Kidney epithelial cell (primary cell): ENCODE data around the gene MAJIN. TPM values are rescaled to one million over a fixed set of nuclear protein-coding genes. Genes with fewer than 3 reads are reported as not detected.

Experiments used
- DNase-seq: peaks from one replicate; pipeline ENCODE4 v3.0.0-alpha.2; 2010; ENCODE audit warnings: low read depth
- H3K27me3 ChIP-seq: 2 replicates; pipeline ENCODE4 v1.6.0; 2011; ENCODE audit warnings: low read length; ENCODE audit not compliant: control insufficient read depth, insufficient read depth
- H3K36me3 ChIP-seq: 2 replicates; pipeline ENCODE4 v1.5.1; 2011; ENCODE audit warnings: low read length; ENCODE audit not compliant: control insufficient read depth, insufficient read depth
- H3K4me3 ChIP-seq: 2 replicates; pipeline ENCODE4 v1.5.1; 2011; ENCODE audit warnings: low read depth, mild to moderate bottlenecking, control low read depth, low read length
- total RNA-seq: library from RNA; depleted of rRNA; stranded (reverse); fragments of >200 nt; gene quantifications from 2 replicates; pipeline ENCODE4 v1.2.3, GENCODE V29; 2015
- TF ChIP-seq, protein P1 (sequence below): IDR thresholded peaks from 2 replicates; pipeline ENCODE4 v1.5.1; 2011; ENCODE audit warnings: mild to moderate bottlenecking, moderate library complexity, low read length, control low read depth, inconsistent platforms; ENCODE audit not compliant: insufficient read depth, poor library complexity, severe bottlenecking

Gene MAJIN
- total RNA-seq, 1 donor from 2014 or later, result 0.17 TPM

DNA sequence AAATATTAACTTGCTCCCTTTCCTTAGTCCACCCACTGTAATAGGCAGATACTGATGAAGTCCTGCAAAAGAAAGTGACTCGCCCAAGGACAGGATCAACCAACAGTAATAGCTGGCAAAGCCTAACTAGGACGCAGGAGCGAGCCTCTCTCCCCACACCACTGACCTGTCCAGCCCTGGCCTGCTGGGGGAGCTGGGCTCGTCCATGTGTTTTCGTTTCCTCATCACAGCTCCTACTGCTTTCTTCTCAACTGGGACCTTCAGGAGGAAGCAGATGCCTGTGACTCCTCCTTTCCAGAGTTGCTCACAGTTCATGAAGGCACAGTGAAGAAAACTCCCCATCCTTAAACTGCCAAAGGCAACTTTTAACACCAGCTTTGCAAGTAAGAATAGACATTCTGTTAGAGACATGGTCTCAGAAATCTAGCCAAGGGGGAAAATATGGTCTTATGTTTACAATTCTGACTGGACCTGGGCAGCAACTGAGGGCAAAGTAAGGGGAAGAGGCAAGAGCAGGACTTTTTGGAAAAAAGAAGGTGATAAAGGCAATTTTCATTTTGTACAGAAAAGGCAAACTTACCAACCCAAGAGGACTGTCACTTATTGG is 24.6 kb downstream of the MAJIN start:
- no peak for DNase-seq
- TF ChIP-seq, protein P1, sequence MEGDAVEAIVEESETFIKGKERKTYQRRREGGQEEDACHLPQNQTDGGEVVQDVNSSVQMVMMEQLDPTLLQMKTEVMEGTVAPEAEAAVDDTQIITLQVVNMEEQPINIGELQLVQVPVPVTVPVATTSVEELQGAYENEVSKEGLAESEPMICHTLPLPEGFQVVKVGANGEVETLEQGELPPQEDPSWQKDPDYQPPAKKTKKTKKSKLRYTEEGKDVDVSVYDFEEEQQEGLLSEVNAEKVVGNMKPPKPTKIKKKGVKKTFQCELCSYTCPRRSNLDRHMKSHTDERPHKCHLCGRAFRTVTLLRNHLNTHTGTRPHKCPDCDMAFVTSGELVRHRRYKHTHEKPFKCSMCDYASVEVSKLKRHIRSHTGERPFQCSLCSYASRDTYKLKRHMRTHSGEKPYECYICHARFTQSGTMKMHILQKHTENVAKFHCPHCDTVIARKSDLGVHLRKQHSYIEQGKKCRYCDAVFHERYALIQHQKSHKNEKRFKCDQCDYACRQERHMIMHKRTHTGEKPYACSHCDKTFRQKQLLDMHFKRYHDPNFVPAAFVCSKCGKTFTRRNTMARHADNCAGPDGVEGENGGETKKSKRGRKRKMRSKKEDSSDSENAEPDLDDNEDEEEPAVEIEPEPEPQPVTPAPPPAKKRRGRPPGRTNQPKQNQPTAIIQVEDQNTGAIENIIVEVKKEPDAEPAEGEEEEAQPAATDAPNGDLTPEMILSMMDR, result no peak
- Histone ChIP-seq H3K27me3 (no peaks in the 10 kb centered on the region), H3K4me3 (no peak overlapping the region), H3K36me3 (no peaks in the 10 kb centered on the region)

DNA sequence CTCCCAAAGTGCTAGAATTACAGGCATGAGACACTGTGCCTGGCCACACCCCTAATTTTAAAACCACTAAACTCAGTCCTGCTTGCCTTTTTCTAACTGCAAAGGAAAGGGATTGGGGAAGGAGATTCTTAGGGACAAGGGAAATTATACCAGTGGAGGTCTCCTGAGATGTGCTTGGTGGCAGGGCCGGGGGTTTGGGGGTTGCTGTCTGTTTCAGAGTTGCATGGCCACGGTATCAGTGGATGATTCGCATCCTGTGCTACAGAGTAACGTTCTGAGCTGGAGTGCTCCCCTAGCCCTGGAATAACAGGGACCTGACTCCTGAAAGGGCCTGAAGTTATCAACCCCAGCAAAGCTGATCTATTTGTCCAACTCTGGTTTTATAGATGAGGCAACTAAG is 35.4 kb downstream of the MAJIN start:
- TF ChIP-seq, protein P1, result no peak
- DNase-seq, result no peak

DNA sequence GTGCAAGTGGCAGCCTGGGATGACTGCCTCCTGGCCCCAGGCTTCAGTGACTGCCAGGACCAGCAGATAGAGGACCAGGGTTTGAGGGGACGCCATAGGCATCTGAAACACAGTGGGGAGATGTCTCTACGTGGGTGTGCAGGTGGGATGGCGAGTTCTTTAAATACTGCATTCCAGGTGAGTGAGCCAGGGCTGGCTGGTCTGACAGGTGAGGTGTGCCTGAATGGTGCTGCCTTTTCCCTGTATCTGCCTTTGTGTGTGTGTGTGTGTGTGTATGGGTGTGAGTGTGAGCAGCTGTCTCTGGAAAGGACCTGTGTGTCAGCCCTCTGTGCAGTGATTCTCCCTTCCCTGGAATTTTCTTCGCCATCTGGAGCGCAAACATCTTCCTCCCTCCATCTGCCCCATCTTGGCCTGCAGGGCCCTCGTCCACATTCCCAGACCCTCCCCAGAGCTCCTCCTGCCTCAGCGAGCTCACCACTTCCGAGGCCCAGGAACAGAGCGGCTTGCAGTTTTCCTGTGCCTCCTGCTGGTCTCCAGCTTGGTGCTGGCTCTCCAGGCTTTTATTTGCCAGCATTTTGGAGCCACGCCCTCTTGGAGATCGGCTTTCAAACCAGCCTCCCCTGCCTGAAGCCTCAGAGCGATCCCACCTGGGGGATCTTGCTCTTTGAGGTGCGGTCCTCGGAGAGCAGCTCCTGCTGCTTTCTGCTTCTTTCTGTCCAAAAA is 36.4 kb downstream of the MAJIN start, which contains the start of gene GPHA2:
GPHA2 (minus strand) TSS at position 535 of the 723 bp plus-strand sequence; CDS start at position 102, 433 bp downstream.
- no peaks in the 10 kb centered on the region for H3K36me3 ChIP-seq
- DNase-seq, result no peak
- H3K4me3 ChIP-seq, result no peak within 1 kb of the TSS
- no peaks in the 10 kb centered on the region for H3K27me3 ChIP-seq
- TF ChIP-seq, protein P1, result no peak

More for the DNA sequence above, 35.4 kb downstream of the MAJIN start:
- no peak overlapping the region for H3K4me3 ChIP-seq
- no peaks in the 10 kb centered on the region for H3K36me3 ChIP-seq
- no peaks in the 10 kb centered on the region for H3K27me3 ChIP-seq

DNA sequence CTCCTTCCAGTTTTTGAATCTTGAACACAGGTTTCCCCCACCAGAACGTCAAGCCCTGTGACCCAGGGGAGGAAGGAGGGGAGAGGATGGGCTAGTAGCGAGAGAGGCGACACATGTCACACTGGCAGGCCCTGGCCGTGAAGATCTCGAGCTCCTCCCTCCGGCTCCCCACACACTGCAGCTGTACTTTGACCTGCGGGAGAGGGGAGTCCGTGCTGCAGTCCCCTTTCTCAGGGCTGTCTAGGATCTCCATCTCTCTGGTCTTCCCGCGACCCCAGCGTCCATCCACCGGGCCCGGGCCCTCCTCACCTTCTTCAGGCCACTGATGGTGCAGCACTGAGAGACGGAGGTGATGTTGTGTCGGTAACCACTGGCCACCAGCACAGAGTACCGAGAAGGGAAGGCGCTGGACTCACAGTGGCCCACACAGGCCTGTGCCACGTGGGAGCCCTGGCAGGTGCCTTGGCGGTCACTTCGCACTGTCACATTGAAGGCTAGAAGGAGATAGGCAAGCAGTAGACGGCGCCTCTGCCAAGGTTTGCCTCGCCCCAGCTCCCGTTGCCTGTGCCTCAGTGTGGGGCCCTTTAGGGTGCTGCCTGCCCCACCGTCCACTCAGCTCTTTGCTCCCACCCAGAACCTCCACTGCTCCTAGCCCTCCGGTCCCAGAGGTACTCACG is 37.1 kb downstream of the MAJIN start:
- peaks cover 1% of the 10 kb centered on the region for H3K36me3 ChIP-seq
- H3K4me3 ChIP-seq, result no peak overlapping the region
- no peak for DNase-seq
- TF ChIP-seq, protein P1, result no peak
- no peaks in the 10 kb centered on the region for H3K27me3 ChIP-seq

DNA sequence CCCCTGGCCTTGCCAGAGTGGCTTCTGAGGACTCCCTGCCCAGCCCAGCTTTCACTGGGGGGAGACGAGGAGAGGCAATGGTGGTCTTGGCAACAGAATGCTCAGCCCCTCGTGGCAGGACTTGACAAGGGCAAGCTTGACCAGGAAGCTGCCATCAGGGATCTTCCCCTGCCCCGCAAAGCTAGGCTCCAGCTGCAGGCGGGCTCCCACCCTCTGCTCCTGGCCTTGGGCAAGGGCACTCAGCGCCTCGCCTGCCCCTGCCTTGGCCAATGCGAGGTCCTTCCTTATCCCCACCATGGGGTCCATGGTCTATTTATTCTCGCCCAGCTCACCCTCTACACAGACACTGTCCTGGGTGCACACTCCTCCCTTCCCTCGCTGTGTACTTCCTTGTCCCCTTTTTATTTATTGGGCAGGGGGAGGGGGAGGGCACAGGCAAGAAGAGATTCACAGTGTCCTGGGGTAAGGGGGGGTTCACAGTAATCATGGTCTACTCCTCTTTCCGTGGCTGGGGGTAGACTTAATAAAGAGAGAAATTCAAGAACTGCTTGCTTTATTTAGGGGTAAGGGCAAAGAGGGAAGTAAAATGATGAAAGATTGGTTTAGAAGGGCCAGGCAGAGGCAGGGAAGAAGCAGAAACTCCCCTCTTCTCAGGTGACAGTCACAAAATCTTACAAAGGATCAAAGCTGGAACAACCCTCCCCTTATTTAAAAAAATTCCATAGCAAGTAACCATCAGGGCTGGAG is 37.8 kb downstream of the MAJIN start:
- TF ChIP-seq, protein P1, result no peak
- H3K36me3 ChIP-seq, result peaks cover 1% of the 10 kb centered on the region

More for the DNA sequence above, 37.8 kb downstream of the MAJIN start:
- Histone ChIP-seq H3K27me3 (no peaks in the 10 kb centered on the region), H3K4me3 (no peak overlapping the region)
- no peak for DNase-seq
